OCI-M2 (cell line): ENCODE measurements around the gene SYVN1.
"Not testable (repeated sequence)": the region's sequence is repeated elsewhere in the genome, so short reads cannot be mapped to it uniquely, and the experiment has no call there.

ENCODE experiments used
- DNase-seq: peaks from one replicate; lab custom pipeline; 2025; ENCODE audit not compliant: unreplicated experiment; lab: John Stamatoyannopoulos, UW

Gene SYVN1

GRCh38 chr11:65134240-65134951 lies at the start of gene SYVN1:
SYVN1 (minus strand) TSS chr11:65134519; CDS start chr11:65133601, 918 bp downstream.
- peak; percentile 87 for DNase-seq

- DNase-seq = no peak
These were observed 49.0 kb upstream of the SYVN1 start for GRCh38 chr11:65183201-65183891.

- DNase-seq = no peak
These were observed 48.2 kb upstream of the SYVN1 start for GRCh38 chr11:65182258-65183170.

GRCh38 chr11:65181569-65182257 lies 47.4 kb upstream of the SYVN1 start, which contains the start of gene CAPN1:
CAPN1 (plus strand) TSS chr11:65181928; CDS start chr11:65182702, 774 bp downstream.
- DNase-seq = peak; percentile 21

- no peak for DNase-seq
These were observed 46.7 kb upstream of the SYVN1 start for GRCh38 chr11:65180877-65181568.

GRCh38 chr11:65174571-65175010 lies 40.3 kb upstream of the SYVN1 start:
- DNase-seq = not testable (repeated sequence)

GRCh38 chr11:65172600-65172999 lies 38.3 kb upstream of the SYVN1 start:
- no peak for DNase-seq

GRCh38 chr11:65170058-65170534 lies 35.8 kb upstream of the SYVN1 start, which contains the start of gene SPDYC:
SPDYC (plus strand) TSS chr11:65170233; CDS start chr11:65171358, 1,125 bp downstream.
- peak; percentile 71 for DNase-seq

GRCh38 chr11:65169164-65169641 lies 34.9 kb upstream of the SYVN1 start:
- DNase-seq = peak; percentile 49

- DNase-seq = no peak
These were observed 33.3 kb upstream of the SYVN1 start for GRCh38 chr11:65167656-65168055.

- DNase-seq = no peak
These were observed 32.6 kb upstream of the SYVN1 start for GRCh38 chr11:65166893-65167292.

- no peak for DNase-seq
These were observed 31.3 kb upstream of the SYVN1 start for GRCh38 chr11:65165410-65166317.

- no peak for DNase-seq
These were observed 29.4 kb upstream of the SYVN1 start for GRCh38 chr11:65163684-65164083.

GRCh38 chr11:65160643-65161042 lies 26.3 kb upstream of the SYVN1 start:
- DNase-seq = no peak

- no peak for DNase-seq
These were observed 24.7 kb upstream of the SYVN1 start for GRCh38 chr11:65159012-65159411.

- no peak for DNase-seq
These were observed 23.0 kb upstream of the SYVN1 start for GRCh38 chr11:65157336-65157735.

GRCh38 chr11:65156926-65157325 lies 22.6 kb upstream of the SYVN1 start:
- DNase-seq = no peak

GRCh38 chr11:65156256-65156655 lies 21.9 kb upstream of the SYVN1 start:
- no peak for DNase-seq

GRCh38 chr11:65152122-65152521 lies 17.8 kb upstream of the SYVN1 start:
- DNase-seq = no peak
